HT-29 (cell line): ENCODE measurements around the gene GRAMD2A. TPM values are rescaled to one million over a fixed set of nuclear protein-coding genes. Genes with fewer than 3 reads are reported as not detected.
"Not testable (repeated sequence)": the region's sequence is repeated elsewhere in the genome, so short reads cannot be mapped to it uniquely, and the experiment has no call there.

Experiments used
- DNase-seq: peaks from one replicate; pipeline ENCODE4 v3.0.0-alpha.2; 2015; ENCODE audit warnings: low spot score
- total RNA-seq: library from RNA; depleted of rRNA; stranded (reverse); fragments of >200 nt; shearing (Covaris generic); gene quantifications from 2 replicates; pipeline ENCODE4 v1.2.3, GENCODE V29; 2014

Gene GRAMD2A
- total RNA-seq, 1 experiment from 2014 or later: 0.03 TPM

GRCh38 chr15:72184165-72184811, 13.3 kb downstream of the GRAMD2A start:
- peak; percentile 60 for DNase-seq

DNA sequence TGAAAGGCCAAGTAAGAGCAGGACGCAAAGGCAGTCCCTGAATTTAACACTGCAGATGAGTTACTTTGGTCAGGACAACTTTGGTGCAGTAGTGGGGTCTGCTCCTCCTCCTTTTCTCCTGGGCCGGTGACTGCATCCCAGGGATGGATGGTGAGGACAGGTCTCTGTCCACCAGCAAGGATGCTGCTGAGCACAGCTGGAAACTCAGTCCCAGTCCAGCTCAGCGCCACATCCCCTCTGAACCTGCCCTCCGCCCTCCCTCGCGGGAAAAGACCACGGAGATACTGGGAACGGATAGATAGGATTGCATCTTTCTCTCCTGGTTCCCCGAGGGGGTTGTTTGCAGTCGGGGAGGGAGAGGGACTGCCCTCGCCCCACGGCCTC, 13.8 kb downstream of the GRAMD2A start:
- DNase-seq: no peak

- no peak for DNase-seq
These were observed 14.9 kb downstream of the GRAMD2A start for GRCh38 chr15:72182673-72183072.

- no peak for DNase-seq
These were observed 15.3 kb downstream of the GRAMD2A start for GRCh38 chr15:72182244-72182643.

GRCh38 chr15:72180761-72181324, 16.7 kb downstream of the GRAMD2A start:
- DNase-seq: no peak

DNA sequence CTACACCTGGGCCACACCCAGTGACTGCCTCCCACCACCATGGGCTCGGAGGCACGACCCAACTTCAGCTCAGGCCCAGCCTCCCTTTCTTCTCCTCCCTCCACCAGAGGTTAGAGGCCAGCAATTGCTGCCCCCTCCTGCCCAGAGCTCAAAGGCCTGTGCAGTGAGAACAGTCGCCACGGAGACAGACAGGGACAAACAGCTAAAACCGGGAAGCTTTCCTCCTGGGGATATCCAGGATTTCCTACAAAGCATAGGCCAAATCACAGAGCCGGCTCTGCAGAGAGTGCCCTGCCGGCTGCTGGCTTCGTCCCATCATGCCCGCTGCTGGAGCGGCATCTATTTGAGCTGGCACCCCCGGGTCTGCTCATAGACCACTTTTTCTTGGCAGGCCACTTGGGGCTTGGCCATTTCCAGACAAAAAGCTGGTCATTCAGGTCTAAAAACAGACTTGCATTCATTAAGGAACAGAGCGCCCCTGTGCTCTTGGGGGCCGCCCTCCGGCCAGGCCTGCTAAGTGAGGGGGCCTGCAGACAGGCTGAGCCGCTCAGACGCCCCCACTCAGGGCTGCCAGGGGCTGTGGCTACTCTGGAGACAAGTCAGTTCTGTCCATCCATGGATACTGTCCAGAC, 17.5 kb downstream of the GRAMD2A start:
- no peak for DNase-seq

DNA sequence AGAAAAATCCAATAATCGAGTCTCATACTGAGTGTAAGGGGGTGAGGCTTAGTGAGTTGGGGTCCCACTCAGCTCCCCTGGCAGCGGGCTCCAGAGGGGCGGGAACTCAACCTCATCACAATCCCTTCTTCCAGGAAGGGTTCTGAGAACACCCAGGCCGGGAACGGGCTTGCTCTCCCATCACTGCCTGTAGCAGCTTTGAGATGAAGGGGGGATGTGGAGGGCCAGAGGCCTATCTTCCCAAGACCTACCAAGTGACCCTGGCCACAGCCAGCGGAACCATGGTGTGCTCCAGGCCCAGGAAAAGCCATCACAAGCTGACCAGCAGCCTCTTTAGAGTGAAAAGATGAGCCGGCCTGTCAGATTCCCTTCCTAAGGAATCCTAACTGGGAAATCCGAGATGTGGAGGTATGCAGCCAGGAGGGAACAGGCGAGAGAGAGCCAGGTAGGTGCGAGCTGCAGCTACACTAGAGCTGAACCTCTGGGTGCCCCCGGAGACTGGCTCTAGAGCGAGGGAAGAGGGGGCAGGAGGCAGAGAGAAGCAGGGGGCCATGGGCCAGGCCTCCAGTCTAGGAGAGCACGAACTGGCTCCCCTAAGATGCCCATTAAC, 18.5 kb downstream of the GRAMD2A start:
- no peak for DNase-seq

DNA sequence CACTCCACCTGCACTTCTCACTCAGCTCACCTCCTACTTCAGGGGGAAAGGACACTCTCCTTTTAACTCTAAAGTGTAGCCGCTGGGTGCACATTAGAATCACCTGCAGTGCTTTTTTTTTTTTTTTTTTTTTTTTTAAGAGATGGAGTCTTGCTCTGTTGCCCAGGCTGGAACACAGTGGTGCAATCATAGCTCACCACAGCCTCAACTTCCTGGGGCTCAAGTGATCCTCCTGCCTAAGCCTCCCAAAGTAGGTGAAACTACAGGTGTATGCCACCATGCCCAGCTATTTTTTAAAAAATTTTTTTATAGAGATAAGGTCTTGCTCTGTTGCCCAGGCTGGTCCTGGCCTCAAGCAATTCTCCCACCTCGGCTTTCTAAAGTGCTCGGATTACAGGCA, 20.8 kb downstream of the GRAMD2A start:
- no peak for DNase-seq

DNA sequence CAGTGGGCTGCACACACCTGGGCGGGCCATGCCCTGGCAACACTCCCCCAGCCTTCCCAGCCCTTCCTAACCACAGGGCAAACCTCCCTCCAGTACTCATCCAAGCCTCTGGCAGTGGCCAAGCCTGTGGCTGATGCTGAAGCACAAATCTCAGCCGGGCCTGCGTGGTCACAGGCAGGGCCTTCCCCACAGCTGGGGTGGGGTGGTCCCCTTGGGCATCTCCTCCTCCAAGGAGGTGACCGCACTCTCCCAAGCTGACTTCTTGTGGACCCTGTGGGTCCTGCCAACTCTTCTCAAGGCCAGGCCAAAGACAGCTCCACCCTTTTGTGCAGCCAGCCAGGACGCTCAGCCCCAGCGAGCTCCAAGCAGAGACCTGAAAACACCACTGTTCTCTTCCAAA, 21.4 kb downstream of the GRAMD2A start:
- DNase-seq: no peak

GRCh38 chr15:72175186-72176044, 22.2 kb downstream of the GRAMD2A start:
- DNase-seq: no peak

DNA sequence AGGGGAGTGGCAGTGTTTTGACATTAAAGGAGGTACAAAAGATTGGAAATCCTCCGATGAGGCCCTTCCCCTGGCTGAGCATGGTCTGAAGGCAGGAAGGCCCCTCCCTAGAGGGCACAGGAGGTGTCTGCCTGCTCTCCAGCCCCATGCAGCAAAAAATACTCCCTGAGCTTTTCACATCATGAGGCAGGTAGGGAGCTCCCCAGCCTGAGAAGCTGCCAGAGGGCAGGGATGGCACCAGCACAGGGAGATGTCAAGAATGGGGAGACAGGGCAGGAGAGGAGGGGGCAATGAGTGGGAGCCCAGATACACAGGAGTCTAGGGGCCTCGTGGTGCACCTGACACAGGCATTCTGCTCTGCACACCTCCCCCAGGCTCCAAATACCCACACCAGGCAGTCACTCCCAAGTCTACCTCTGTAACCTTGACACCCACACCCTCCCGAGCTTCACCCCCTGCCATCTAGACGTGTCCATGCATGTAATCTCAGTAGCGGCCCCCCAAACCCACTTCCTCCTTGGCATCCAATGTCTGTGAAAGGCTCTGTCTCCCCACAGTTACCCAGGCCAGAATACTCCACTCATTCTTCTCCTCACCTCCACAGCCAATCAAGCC, 22.9 kb downstream of the GRAMD2A start:
- DNase-seq: no peak

- DNase-seq: no peak
These were observed 23.6 kb downstream of the GRAMD2A start for GRCh38 chr15:72173864-72174550.

- DNase-seq: no peak
These were observed 24.2 kb downstream of the GRAMD2A start for GRCh38 chr15:72173401-72173800.

DNA sequence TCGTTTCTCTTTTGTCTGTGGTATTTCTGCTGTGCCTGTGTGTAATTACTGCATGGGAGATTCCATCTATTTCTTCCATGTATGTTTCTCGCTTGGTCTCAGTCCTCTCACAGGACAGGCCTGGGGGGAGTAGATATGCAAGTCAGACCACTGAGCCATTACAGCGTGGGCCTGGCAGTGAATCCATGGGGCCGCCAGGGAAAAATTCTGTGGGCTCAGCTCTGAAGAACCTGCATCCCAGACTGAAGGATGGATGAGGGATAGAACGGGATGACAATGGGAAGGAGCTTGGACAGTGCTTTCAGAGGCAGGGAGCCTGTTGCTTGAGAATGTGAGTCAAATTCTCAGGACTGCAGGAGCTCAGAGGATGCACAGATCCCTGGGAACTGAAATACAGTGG, 24.8 kb downstream of the GRAMD2A start:
- no peak for DNase-seq

GRCh38 chr15:72171978-72172377, 25.6 kb downstream of the GRAMD2A start:
- DNase-seq: not testable (repeated sequence)

DNA sequence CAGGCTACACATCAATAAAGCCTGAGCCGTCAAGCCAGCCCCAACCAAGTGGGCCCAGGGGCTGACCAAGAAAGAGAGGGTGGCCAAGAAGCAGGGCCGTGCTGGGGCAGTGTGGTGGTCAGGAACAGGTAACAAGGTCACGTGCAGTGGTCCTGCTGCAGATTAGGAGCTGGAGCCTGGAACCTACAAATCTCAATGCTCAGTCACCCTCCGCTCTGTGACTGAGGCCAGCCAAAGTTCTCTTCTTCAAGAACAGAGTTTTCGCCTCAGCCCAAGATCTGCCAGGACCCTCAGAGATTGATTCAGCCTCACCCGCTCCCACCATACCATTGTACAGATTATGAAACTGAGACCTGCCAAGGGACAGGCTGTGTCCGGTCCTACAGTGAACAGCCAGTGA, 26.9 kb downstream of the GRAMD2A start:
- DNase-seq: no peak

- DNase-seq: peak; percentile 47
These were observed 27.5 kb downstream of the GRAMD2A start for GRCh38 chr15:72169921-72170611.

- no peak for DNase-seq
These were observed 28.2 kb downstream of the GRAMD2A start for GRCh38 chr15:72169236-72169920.

GRCh38 chr15:72168808-72169190, 28.8 kb downstream of the GRAMD2A start:
- no peak for DNase-seq
